ENCODE data around the gene CST5. TPM values are rescaled to one million over a fixed set of nuclear protein-coding genes. Genes with fewer than 3 reads are reported as not detected.

Gene CST5
- not detected in 2 replicates for total RNA-seq

GRCh38 chr20:23879328-23879798 lies at the start of gene CST5:
TSS of gene CST5 (minus strand) at chr20:23879748. CDS start at chr20:23879676, 72 bp downstream.

DNA sequence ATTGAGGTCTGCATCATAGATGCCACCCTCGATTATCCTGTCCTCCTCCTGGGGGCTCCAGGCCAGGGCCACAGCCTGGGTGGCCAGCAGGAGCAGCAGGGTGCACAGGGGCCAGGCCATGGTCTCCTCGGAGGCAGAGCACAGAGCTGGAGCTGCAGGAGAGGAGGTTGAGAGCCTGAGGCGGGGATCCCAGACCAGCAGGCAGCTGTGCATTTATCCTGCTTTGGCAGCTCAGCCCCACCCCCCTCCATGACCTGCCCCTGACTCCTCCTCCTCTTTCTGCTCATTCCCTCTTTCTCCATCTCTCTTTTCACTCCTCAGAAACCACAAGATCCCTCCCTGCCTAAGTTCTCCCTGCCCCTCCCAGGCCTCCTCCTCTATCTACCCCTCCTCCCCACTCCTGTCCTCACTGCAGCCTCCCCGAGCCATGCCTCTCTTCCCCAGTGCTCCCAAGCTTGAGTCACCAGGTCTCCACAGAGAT lies 53.0 kb downstream of the CST5 start, which contains the start of gene CST2:
TSS of gene CST2 (minus strand) at position 189 of the 481 bp plus-strand sequence. CDS start at position 120, 69 bp downstream.

Other genes with a start within 250 kb of the CST5 start
- gene CST3, start 241.8 kb downstream of the CST5 start, total RNA-seq: 117 and 151 TPM in 2 replicates
- gene CST4, start 190.7 kb downstream of the CST5 start, total RNA-seq: 0.22 and 0.75 TPM in 2 replicates
- gene CST1, start 128.8 kb downstream of the CST5 start, total RNA-seq: 0.22 and 6.9 TPM in 2 replicates
- not detected in 2 replicates for gene CST2, start 53.0 kb downstream of the CST5 start, total RNA-seq
- gene GGTLC1, start 109.0 kb upstream of the CST5 start, total RNA-seq: not detected in 2 replicates